Liver (tissue), 9 donors: ENCODE data around the gene COL12A1. TPM values are rescaled to one million over a fixed set of nuclear protein-coding genes. Genes with fewer than 3 reads are reported as not detected.

ENCODE experiments used
- DNase-seq: peaks from one replicate; pipeline ENCODE4 v3.0.0-alpha.2; 2017; ENCODE audit warnings: low spot score
- H3K27ac ChIP-seq, 2 donors: one replicate each; pipeline ENCODE4 v1.7.0; 2013; ENCODE audit warnings: inconsistent platforms in 2 of 2, low read length in 2 of 2, control low read depth in 1 of 2, low read depth in 1 of 2, mild to moderate bottlenecking in 1 of 2
- H3K27me3 ChIP-seq, 4 donors: one replicate each; pipeline versions ENCODE4 v1.6.1 to v1.7.0; 2013; ENCODE audit warnings: low read length in 3 of 4, inconsistent platforms in 1 of 4, mild to moderate bottlenecking in 1 of 4, moderate library complexity in 1 of 4; ENCODE audit not compliant: control insufficient read depth in 4 of 4, insufficient read depth in 4 of 4
- H3K36me3 ChIP-seq, 4 donors: one replicate each; pipeline versions ENCODE4 v1.6.1 to v1.7.0; 2013; ENCODE audit warnings: low read length in 3 of 4, mild to moderate bottlenecking in 3 of 4, low read depth in 1 of 4, moderate library complexity in 1 of 4; ENCODE audit not compliant: control insufficient read depth in 4 of 4, insufficient read depth in 3 of 4
- H3K4me1 ChIP-seq, 4 donors: one replicate each; pipeline versions ENCODE4 v1.6.1 to v1.7.0; 2013; ENCODE audit warnings: low read length in 3 of 4, mild to moderate bottlenecking in 3 of 4, moderate library complexity in 1 of 4; ENCODE audit not compliant: control insufficient read depth in 4 of 4, insufficient read depth in 4 of 4
- H3K4me3 ChIP-seq, 3 donors: one replicate each; pipeline versions ENCODE4 v1.6.1 to v1.7.0; 2013; ENCODE audit warnings: low read length in 3 of 3, control low read depth in 1 of 3, low read depth in 1 of 3, mild to moderate bottlenecking in 1 of 3
- H3K9ac ChIP-seq, 2 donors: one replicate each; pipeline ENCODE4 v1.7.0; 2013; ENCODE audit warnings: low read length in 2 of 2, mild to moderate bottlenecking in 2 of 2, moderate library complexity in 2 of 2, control low read depth in 1 of 2, low read depth in 1 of 2
- H3K9me3 ChIP-seq, 4 donors: one replicate each; pipeline versions ENCODE4 v1.6.1 to v1.7.0; 2013; ENCODE audit warnings: low read length in 3 of 4; ENCODE audit not compliant: control insufficient read depth in 4 of 4
- CTCF ChIP-seq: fragments of 150-350 bp; IDR thresholded peaks from 2 replicates; pipeline ENCODE4 v1.5.1; 2017; ENCODE audit warnings: improper control_type of control experiment, low read depth, low read length; ENCODE audit not compliant: missing input control
- EGR1 ChIP-seq, 2 donors: IDR thresholded peaks; 2 replicates each; pipeline ENCODE4 v1.6.1; 2016 to 2018; ENCODE audit warnings: antibody characterized with exemption in 2 of 2, low read depth in 2 of 2
- FOXA1 ChIP-seq: IDR thresholded peaks from 2 replicates; pipeline ENCODE4 v1.6.1; 2016; ENCODE audit warnings: antibody characterized with exemption
- FOXA2 ChIP-seq: IDR thresholded peaks from 2 replicates; pipeline ENCODE4 v1.6.1; 2016; ENCODE audit warnings: antibody characterized with exemption
- GABPA ChIP-seq, 2 donors: IDR thresholded peaks in 1 of 2; conservative IDR thresholded peaks in 1 of 2; 2 replicates each; pipeline ENCODE4 v1.6.1; 2016; ENCODE audit warnings: antibody characterized with exemption in 2 of 2, mild to moderate bottlenecking in 1 of 2, moderate library complexity in 1 of 2
- HNF4A ChIP-seq, 2 donors: conservative IDR thresholded peaks; 2 replicates each; pipeline ENCODE4 v1.6.1; 2016; ENCODE audit warnings: antibody characterized with exemption in 2 of 2, mild to moderate bottlenecking in 2 of 2
- HNF4G ChIP-seq: IDR thresholded peaks from 2 replicates; pipeline ENCODE4 v1.6.1; 2016; ENCODE audit warnings: antibody characterized with exemption
- JUND ChIP-seq, 2 donors: IDR thresholded peaks; 2 replicates each; pipeline ENCODE4 v1.6.1; 2016; ENCODE audit warnings: antibody characterized with exemption in 2 of 2
- MAX ChIP-seq: IDR thresholded peaks from 2 replicates; pipeline ENCODE4 v1.6.1; 2016; ENCODE audit warnings: antibody characterized with exemption
- NR2F2 ChIP-seq: IDR thresholded peaks from 2 replicates; pipeline ENCODE4 v1.6.1; 2016; ENCODE audit warnings: antibody characterized with exemption
- RAD21 ChIP-seq, 2 donors: IDR thresholded peaks; 2 replicates each; pipeline ENCODE4 v1.6.1; 2016; ENCODE audit warnings: antibody characterized with exemption in 2 of 2, mild to moderate bottlenecking in 2 of 2
- REST ChIP-seq: IDR thresholded peaks from 2 replicates; pipeline ENCODE4 v1.6.1; 2016; ENCODE audit warnings: antibody characterized with exemption, mild to moderate bottlenecking
- RXRA ChIP-seq, 2 donors: IDR thresholded peaks; 2 replicates each; pipeline ENCODE4 v1.6.1; 2017 to 2018; ENCODE audit warnings: antibody characterized with exemption in 2 of 2, mild to moderate bottlenecking in 1 of 2
- SP1 ChIP-seq: IDR thresholded peaks from 2 replicates; pipeline ENCODE4 v1.6.1; 2018; ENCODE audit warnings: antibody characterized with exemption, mild to moderate bottlenecking
- TAF1 ChIP-seq: conservative IDR thresholded peaks from 2 replicates; pipeline ENCODE4 v1.6.1; 2016; ENCODE audit warnings: antibody characterized with exemption, mild to moderate bottlenecking
- YY1 ChIP-seq: IDR thresholded peaks from 2 replicates; pipeline ENCODE4 v1.6.1; 2016; ENCODE audit warnings: antibody characterized with exemption, mild to moderate bottlenecking
- WGBS: extraction: QIAGEN DNeasy Blood & Tissue Kit; methylation state at CpG from one replicate; pipeline ENCODE4 v1.1.7; 2013; 5-methylcytosine and 5-hydroxymethylcytosine counted together
- polyA plus RNA-seq, 2 donors: library from polyadenylated mRNA; stranded (reverse) in 1 of 2; unstranded in 1 of 2; fragments of 200-250 nt in 1 of 2; fragments of >200 nt in 1 of 2; fragmentation: Nextera tagmentation in 1 of 2; extraction: Ambion mirVana in 1 of 2; gene quantifications; one replicate each; pipeline versions ENCODE4 v1.2.1 to v1.2.3, GENCODE V29; 2013 to 2015
- total RNA-seq, 2 donors: library from RNA; depleted of rRNA; stranded (reverse); fragments of >200 nt; gene quantifications; one replicate each; pipeline ENCODE4 v1.2.3, GENCODE V29; 2014
- TF ChIP-seq, protein P1 (sequence below): IDR thresholded peaks from 2 replicates; pipeline ENCODE4 v1.6.1; 2016; ENCODE audit warnings: antibody characterized with exemption
- TF ChIP-seq, protein P2 (sequence below): IDR thresholded peaks from 2 replicates; pipeline ENCODE4 v1.6.1; 2016; ENCODE audit warnings: antibody characterized with exemption
- donor health status: healthy.
- donor health status: healthy.
- donor health status: healthy.
- donor health status: healthy.
- donor health status: healthy.

COL12A1 gene
- total and polyA plus RNA-seq, 4 donors, result 0.15 to 5.1 (median 1.8) TPM

DNA sequence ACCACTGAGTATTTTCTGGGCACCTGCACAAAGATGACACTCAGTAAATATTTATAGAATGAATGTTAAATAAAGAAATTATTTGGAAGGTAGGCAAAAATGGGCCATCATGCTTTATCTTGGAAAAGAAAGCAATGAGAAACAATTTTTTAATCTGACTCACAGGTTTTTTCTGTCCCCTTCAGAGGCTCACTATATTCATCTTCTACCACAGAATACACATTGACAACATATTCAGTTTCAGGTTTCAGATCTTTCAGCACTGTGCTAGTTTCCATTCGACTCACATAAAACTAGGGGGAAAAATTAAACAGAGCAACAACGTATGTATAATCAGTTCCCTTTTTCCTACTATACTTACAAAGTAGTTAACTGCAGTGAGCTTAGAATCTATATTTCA, 58.3 kb downstream of the COL12A1 start (continued):
- no peak for TF ChIP-seq REST

- no peak for DNase-seq
- peaks cover 0 to 6% (median 0%) of the 10 kb centered on the region in 4 donors for H3K27me3 ChIP-seq
- no peaks in the 10 kb centered on the region for H3K36me3 ChIP-seq
- H3K9me3 ChIP-seq, result peaks cover 0 to 1% (median 0%) of the 10 kb centered on the region in 4 donors
- H3K9ac ChIP-seq, result no peak overlapping the region
- H3K4me1 ChIP-seq, result no peaks in the 10 kb centered on the region
- WGBS, result 77% methylated on average over 1 of the region's 1 CpG
- no peak overlapping the region for H3K4me3 ChIP-seq
- TF ChIP-seq SP1, result no peak
- TF ChIP-seq, protein P1, sequence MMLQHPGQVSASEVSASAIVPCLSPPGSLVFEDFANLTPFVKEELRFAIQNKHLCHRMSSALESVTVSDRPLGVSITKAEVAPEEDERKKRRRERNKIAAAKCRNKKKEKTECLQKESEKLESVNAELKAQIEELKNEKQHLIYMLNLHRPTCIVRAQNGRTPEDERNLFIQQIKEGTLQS, result no peak
- no peak for TF ChIP-seq JUND (IDR thresholded peaks at IDR 0.05)
- TF ChIP-seq MAX, result no peak
- no peak for TF ChIP-seq YY1
- no peak for TF ChIP-seq HNF4A (conservative IDR thresholded peaks at IDR 0.05)
- TF ChIP-seq, protein P2, sequence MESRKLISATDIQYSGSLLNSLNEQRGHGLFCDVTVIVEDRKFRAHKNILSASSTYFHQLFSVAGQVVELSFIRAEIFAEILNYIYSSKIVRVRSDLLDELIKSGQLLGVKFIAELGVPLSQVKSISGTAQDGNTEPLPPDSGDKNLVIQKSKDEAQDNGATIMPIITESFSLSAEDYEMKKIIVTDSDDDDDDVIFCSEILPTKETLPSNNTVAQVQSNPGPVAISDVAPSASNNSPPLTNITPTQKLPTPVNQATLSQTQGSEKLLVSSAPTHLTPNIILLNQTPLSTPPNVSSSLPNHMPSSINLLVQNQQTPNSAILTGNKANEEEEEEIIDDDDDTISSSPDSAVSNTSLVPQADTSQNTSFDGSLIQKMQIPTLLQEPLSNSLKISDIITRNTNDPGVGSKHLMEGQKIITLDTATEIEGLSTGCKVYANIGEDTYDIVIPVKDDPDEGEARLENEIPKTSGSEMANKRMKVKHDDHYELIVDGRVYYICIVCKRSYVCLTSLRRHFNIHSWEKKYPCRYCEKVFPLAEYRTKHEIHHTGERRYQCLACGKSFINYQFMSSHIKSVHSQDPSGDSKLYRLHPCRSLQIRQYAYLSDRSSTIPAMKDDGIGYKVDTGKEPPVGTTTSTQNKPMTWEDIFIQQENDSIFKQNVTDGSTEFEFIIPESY, result no peak
- no peak for TF ChIP-seq HNF4G
- no peak for TF ChIP-seq RXRA (IDR thresholded peaks at IDR 0.05)
- no peak for TF ChIP-seq RAD21 (IDR thresholded peaks at IDR 0.05)
- TF ChIP-seq REST, result no peak
- TF ChIP-seq FOXA2, result no peak
- TF ChIP-seq TAF1, result no peak
- no peak for TF ChIP-seq GABPA (IDR thresholded peaks at IDR 0.05 in 1 of 2, conservative IDR thresholded peaks at IDR 0.05 in 1 of 2)
- TF ChIP-seq NR2F2, result no peak
- TF ChIP-seq FOXA1, result no peak
- TF ChIP-seq CTCF, result no peak
- no peak for TF ChIP-seq EGR1 (IDR thresholded peaks at IDR 0.05; ENCODE audit: low read depth in 2 of 2)
- no peak overlapping the region for H3K27ac ChIP-seq
These were observed 59.9 kb downstream of the COL12A1 start for GRCh38 chr6:75145976-75146375.
